Smooth muscle cell (in vitro differentiated cells): ENCODE data around the gene IL34. TPM values are rescaled to one million over a fixed set of nuclear protein-coding genes. Genes with fewer than 3 reads are reported as not detected.

Experiments
- DNase-seq: peaks from one replicate; lab custom pipeline; 2025; ENCODE audit not compliant: unreplicated experiment; lab: John Stamatoyannopoulos, UW
- H2AFZ ChIP-seq: fragments of 200-600 bp; sonication (generic); 2 replicates; pipeline ENCODE4 v1.6.0; 2016; ENCODE audit warnings: antibody characterized with exemption, low read depth, mild to moderate bottlenecking
- H3F3A ChIP-seq: fragments of 200-600 bp; sonication (generic); 2 replicates; pipeline ENCODE4 v1.6.0; 2017; ENCODE audit warnings: antibody characterized with exemption, low read depth
- H3K27ac ChIP-seq: fragments of 200-600 bp; sonication (generic); 2 replicates; pipeline ENCODE4 v1.5.1; 2016; ENCODE audit warnings: low read depth, mild to moderate bottlenecking
- H3K27me3 ChIP-seq: fragments of 200-600 bp; sonication (generic); 2 replicates; pipeline ENCODE4 v1.6.1; 2016; ENCODE audit warnings: low read depth, mild to moderate bottlenecking
- H3K36me3 ChIP-seq: fragments of 200-600 bp; sonication (generic); 2 replicates; pipeline ENCODE4 v1.5.1; 2016; ENCODE audit warnings: low read depth
- H3K4me1 ChIP-seq: fragments of 200-600 bp; sonication (generic); 2 replicates; pipeline ENCODE4 v1.5.1; 2016; ENCODE audit warnings: low read depth
- H3K4me2 ChIP-seq: fragments of 200-600 bp; sonication (generic); 2 replicates; pipeline ENCODE4 v1.6.0; 2016; ENCODE audit warnings: mild to moderate bottlenecking
- H3K4me3 ChIP-seq: fragments of 200-600 bp; sonication (generic); 2 replicates; pipeline ENCODE4 v1.5.1; 2016; ENCODE audit warnings: mild to moderate bottlenecking
- H3K79me2 ChIP-seq: fragments of 200-600 bp; sonication (generic); 2 replicates; pipeline ENCODE4 v1.6.0; 2016; ENCODE audit warnings: low read depth, mild to moderate bottlenecking
- H3K9ac ChIP-seq: fragments of 200-600 bp; sonication (generic); 2 replicates; pipeline ENCODE4 v1.6.0; 2016; ENCODE audit warnings: low read depth
- H3K9me3 ChIP-seq: fragments of 200-600 bp; sonication (generic); replicated peaks from 2 replicates; pipeline ENCODE4 v1.5.1; 2016; ENCODE audit warnings: low read depth
- H4K20me1 ChIP-seq: fragments of 200-600 bp; sonication (generic); 2 replicates; pipeline ENCODE4 v1.6.0; 2016; ENCODE audit warnings: low read depth
- CTCF ChIP-seq: fragments of 200-600 bp; sonication (generic); IDR thresholded peaks from 2 replicates; pipeline ENCODE4 v1.5.1; 2017; ENCODE audit warnings: borderline replicate concordance, mild to moderate bottlenecking, antibody characterized with exemption; ENCODE audit not compliant: insufficient read depth, poor library complexity, severe bottlenecking
- WGBS: methylation state at CpG from one replicate; pipeline ENCODE4 v1.1.7; 2016; ENCODE audit warnings: low lambda C conversion rate; 5-methylcytosine and 5-hydroxymethylcytosine counted together
- polyA plus RNA-seq: library from polyadenylated mRNA; unstranded; fragments of >200 nt; fragmentation: Nextera tagmentation; extraction: Ambion mirVana; gene quantifications from 2 replicates; pipeline ENCODE4 v1.2.1, GENCODE V29; 2016
- total RNA-seq: library from RNA; depleted of rRNA; stranded (reverse); fragments of >200 nt; gene quantifications from 2 replicates; pipeline ENCODE4 v1.2.3, GENCODE V29; 2014

IL34 gene
- not detected in 2 replicates for total RNA-seq
- 0.49 and 1.2 TPM in 2 replicates for polyA plus RNA-seq

GRCh38 chr16:70646260-70647241 lies at the start of gene IL34:
Gene IL34 (plus strand): TSS chr16:70646559. CDS start chr16:70646948, 389 bp downstream.
- H3K4me1 ChIP-seq, result no peaks in the 10 kb centered on the region
- no peak within 1 kb of the TSS for H3K9ac ChIP-seq
- H3K9me3 ChIP-seq, result no peaks in the 10 kb centered on the region
- H3F3A ChIP-seq, result no peaks in the 10 kb centered on the region
- H3K4me3 ChIP-seq, result no peak within 1 kb of the TSS
- H3K4me2 ChIP-seq, result no peak within 1 kb of the TSS
- 91% methylated on average over 39 of the region's 39 CpGs for WGBS
- no peak for DNase-seq
- H3K36me3 ChIP-seq, result no peaks in the 10 kb centered on the region
- TF ChIP-seq CTCF, result no peak
- H2AFZ ChIP-seq, result no peak within 1 kb of the TSS
- no peaks in the 10 kb centered on the region for H4K20me1 ChIP-seq
- no peaks in the 10 kb centered on the region for H3K79me2 ChIP-seq
- H3K27me3 ChIP-seq, result no peaks in the 10 kb centered on the region
- H3K27ac ChIP-seq, result no peak within 1 kb of the TSS

- Histone ChIP-seq H3K4me2 (no peak overlapping the region), H3K79me2 (no peaks in the 10 kb centered on the region), H3K36me3 (no peaks in the 10 kb centered on the region), H2AFZ (no peak overlapping the region), H3K9me3 (no peaks in the 10 kb centered on the region), H3K9ac (no peak overlapping the region), H3K4me3 (no peak overlapping the region), H4K20me1 (no peaks in the 10 kb centered on the region), H3F3A (no peaks in the 10 kb centered on the region), H3K27ac (no peak overlapping the region), H3K27me3 (no peaks in the 10 kb centered on the region), H3K4me1 (no peaks in the 10 kb centered on the region)
- WGBS, result 94% methylated on average over 4 of the region's 4 CpGs
- no peak for TF ChIP-seq CTCF
- no peak for DNase-seq
Observed at GRCh38 chr16:70597135-70597835, 49.1 kb upstream of the IL34 start.

GRCh38 chr16:70598937-70599503 lies 47.3 kb upstream of the IL34 start:
- Histone ChIP-seq H2AFZ (no peak overlapping the region), H3K27ac (no peak overlapping the region), H3K4me2 (no peak overlapping the region), H3K9ac (no peak overlapping the region), H3K36me3 (no peaks in the 10 kb centered on the region), H3K27me3 (no peaks in the 10 kb centered on the region), H3K9me3 (no peaks in the 10 kb centered on the region), H3F3A (no peaks in the 10 kb centered on the region), H3K4me1 (no peaks in the 10 kb centered on the region), H3K4me3 (no peak overlapping the region), H3K79me2 (no peaks in the 10 kb centered on the region), H4K20me1 (no peaks in the 10 kb centered on the region)
- no peak for DNase-seq
- no peak for TF ChIP-seq CTCF
- WGBS, result 90% methylated on average over 6 of the region's 6 CpGs
